ENCODE measurements around the gene SLC25A44.

GRCh38 chr1:156162430-156163037 is 31.4 kb upstream of the SLC25A44 start:
- TF ChIP-seq EZH2 (IDR thresholded peaks at IDR 0.05; ENCODE audit: borderline replicate concordance, insufficient read depth, low read depth, low read length, poor library complexity, severe bottlenecking), result no peak
- TF ChIP-seq CTCF (IDR thresholded peaks at IDR 0.05), result no peak
